Stimulated activated CD8-positive, alpha-beta memory T cell treated with anti-CD3 and anti-CD28 coated beads, Interleukin-7, amount 100 ng/mL, for 24 hours (primary cell): ENCODE data around the gene KCNH4.
"Not testable (repeated sequence)": the region's sequence is repeated elsewhere in the genome, so short reads cannot be mapped to it uniquely, and the experiment has no call there.

Experiments used
- DNase-seq: peaks from one replicate; pipeline ENCODE4 v3.0.0-alpha.2; 2020; ENCODE audit warnings: low read depth

Gene KCNH4

DNA sequence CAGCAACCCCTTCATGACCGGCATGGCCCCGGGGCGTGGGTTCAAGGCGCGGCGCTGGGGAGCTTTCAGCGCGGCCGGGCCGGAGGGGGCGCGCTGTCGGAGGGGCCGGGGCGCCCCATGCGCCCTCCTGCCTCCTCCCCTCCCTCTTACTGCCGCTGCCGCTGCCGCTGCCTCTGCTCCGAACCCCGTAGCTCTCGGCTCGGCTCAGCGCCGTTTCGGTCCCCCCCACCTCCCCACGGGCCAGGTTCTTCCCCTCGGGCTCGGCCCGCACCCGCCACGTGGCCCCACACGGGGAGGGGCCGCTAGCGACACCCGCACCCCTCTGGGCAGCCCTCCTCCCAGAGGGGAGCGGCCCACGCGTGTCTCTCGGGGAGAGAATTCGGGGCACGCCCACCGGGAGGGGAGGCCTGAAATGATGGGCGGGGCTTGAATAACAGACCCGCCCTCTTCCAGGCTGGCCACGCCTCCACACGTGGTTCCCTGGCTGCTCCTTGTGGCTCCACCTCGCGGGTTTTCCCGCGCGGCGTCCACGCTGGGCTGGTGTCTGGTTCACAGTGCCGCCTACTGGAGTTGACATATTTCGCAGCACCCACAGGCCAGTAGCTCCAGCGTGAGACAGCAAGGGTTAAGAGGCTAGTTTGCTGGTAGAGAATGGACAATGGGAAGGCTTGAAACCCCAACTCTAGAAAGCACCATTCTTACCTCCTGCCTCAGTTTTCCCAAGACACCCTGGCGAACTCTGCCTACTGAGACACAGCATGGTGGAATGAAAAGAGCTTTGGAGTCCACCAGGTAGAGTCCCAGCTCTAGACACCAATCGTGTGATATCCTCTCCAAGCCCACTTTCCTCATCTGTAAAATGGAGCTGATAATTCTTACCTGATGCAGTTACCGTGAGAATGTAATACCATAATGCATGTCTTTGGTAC, at the start of gene KCNH4:
Gene KCNH4, minus strand, starts transcription at position 221 of the 929 bp plus-strand sequence. Its CDS starts 197 bp downstream, at position 24.
- DNase-seq, result peak; percentile 70

DNA sequence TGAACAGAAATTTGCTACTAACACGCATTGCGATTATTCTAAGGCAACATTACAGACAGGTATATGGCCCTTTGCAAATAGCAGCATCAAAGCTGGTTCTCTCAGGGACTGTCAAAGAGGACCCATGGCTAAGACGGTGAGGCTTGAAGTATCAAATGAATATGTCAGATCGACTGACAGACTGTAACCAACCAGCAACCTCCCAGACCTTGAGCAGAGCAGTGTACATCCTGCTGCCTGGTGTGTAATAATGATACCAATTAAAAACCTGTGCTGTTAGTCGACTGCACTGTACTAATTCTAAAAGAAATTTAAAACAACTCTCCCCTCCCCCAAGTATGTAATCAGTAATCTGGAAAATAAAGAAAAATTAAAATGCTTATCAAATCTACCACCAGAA, 49.3 kb upstream of the KCNH4 start:
- DNase-seq, result no peak

DNA sequence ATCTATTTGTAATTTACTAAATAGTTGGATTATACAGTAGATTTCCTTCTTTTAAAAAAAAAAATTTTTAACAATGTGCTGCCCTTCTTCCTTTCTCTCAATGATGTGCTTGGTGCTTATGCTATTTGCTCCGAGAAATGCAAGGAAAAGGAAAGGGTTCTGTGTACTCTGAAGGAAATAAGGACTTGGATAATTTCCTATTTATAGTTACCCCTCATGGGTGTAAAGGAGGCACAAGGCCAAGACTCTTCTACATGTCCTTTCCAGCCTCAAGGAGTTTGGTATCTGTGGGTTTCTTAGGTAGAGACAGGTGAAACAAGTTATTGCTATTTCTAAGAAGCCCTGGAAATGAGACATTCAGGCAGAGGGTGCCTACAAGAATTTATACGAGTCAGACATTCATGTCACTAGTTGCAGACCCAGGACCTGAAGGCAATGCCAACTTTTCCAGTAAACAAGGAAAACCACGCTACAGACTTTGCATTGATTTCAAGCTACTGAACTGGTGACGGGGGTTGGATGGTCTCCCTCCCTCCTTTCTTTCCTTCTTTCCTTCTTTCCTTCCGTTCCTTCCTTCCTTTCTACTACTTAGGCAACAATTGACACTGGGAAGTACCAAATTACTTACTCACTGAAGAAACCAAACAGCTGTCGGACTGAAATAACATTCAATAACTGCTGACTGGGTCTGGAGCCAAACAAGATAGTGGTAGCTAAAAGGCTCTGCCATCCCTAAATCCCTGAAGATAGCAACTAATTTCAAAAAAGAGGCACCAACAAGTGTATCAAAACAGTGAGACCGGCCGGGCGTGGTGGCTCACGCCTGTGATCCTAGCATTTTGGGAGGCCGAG, 47.1 kb upstream of the KCNH4 start:
- DNase-seq, result no peak

DNA sequence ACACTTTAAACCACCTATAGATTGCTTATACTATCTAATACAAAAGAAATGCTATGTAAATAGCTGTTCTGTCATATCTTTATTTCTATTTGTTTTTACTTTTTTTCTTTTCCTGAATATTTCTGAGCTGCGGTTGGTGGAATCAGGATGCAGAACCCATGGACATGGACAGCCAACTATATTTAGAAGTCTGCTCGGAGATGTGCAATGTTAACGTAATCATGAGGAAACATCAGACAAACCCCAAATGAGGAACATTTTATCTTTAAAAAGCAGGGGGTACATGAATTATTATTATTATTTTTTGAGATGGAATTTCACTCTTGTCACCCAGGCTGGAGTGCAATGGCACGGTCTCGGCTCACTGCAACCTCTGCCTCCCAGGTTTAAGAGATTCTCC, 44.7 kb upstream of the KCNH4 start:
- DNase-seq, result no peak

DNA sequence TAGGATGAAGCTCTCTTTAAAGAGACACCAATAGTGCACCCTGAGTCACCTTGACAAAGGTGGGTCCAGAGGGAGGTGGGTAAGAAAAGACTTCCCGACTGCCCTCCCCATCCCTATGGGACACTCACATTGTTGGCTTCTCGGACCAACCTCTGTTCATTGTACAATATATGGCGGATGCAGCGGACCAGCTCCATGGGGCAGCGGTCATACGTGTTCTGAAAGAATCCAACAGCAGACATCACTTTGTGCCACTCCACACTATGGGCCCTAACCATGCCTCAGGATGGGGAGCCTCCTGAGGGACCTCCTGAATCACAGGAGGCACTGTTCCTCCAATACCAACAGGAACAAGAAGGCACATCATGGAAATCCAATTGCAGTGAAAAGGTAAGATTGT, 43.7 kb upstream of the KCNH4 start:
- no peak for DNase-seq

- DNase-seq, result peak; percentile 4
Observed at GRCh38 chr17:42221886-42222745, 41.2 kb upstream of the KCNH4 start.

GRCh38 chr17:42219280-42219679, 38.3 kb upstream of the KCNH4 start:
- DNase-seq, result not testable (repeated sequence)

GRCh38 chr17:42214156-42214555, 33.2 kb upstream of the KCNH4 start:
- DNase-seq, result no peak

DNA sequence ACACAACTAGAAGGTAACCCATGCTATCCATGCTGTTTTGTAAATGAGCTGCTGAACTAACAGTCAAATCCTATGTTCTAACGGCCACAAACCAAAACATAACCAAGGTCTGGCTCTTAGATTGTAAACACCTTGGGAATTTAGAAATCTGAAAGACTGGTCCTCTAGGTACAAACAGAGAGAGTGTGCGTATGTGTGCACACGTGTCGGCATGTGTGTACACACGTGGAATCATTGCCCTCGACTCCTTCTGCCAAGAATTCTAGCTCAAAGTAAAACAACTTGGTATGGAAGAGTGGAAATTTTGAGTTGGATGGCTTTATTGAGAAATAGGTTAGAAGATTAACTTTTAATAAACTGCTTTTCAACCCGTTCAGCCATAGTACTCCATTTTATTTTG, 31.4 kb upstream of the KCNH4 start:
- no peak for DNase-seq

GRCh38 chr17:42211921-42212341, 31.0 kb upstream of the KCNH4 start:
- DNase-seq, result not testable (repeated sequence)

- no peak for DNase-seq
Observed at GRCh38 chr17:42210046-42210445, 29.1 kb upstream of the KCNH4 start.

DNA sequence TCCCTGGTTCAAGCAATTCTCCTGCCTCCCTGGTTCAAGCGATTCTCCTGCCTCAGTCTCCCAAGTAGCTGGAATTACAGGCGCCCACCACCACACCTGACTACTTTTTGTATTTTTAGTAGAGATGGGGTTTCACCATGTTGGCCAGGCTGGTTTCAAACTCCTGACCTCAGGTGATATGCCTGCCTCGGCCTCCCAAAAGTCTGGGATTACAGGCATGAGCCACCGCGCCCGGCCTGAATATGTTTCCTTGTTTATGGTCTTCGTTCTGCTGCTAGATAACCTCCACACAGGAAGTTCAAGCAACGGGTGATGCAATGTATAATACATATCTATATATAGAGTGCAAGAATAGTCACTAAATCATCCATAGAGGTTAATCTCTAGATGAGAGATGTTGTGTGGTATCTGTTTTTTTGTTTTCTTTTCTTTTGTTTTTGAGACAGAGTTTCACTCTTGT, 25.2 kb upstream of the KCNH4 start:
- not testable (repeated sequence) for DNase-seq

DNA sequence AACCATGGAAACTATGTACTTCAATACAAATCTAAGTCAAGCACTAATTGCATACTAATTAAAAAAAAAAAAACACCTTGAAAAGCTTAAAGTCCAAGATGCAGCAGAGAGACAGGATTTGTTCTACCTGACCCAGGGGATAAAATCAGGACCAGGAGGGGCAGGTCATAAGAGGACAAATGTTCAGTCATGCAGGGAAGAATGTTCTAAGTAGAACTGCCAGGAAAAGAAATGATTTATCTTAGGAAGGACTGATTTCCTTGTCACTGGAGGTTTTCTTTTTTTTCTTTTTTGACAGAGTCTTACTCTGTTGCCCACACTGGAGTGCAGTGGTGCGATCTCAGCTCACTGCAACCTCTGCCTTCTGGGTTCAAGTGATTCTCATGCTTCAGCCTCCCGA, 22.4 kb upstream of the KCNH4 start:
- no peak for DNase-seq

- DNase-seq, result no peak
Observed at GRCh38 chr17:42202696-42203095, 21.8 kb upstream of the KCNH4 start.

GRCh38 chr17:42202159-42202558, 21.2 kb upstream of the KCNH4 start:
- no peak for DNase-seq

DNA sequence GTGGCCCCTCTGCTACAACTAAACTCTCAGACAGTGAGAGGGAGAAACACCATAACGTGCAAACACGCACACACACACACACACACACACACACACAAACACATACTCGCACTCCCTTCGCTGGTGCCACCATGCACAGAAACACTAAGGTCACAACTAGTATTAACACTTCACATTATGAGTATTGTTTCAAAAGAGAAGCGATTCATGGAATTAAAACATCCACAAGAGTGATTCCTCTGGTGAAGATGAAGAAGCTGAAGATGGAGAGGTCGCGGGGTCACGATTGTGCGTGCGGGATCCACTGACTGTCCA, 20.5 kb upstream of the KCNH4 start:
- DNase-seq, result no peak

DNA sequence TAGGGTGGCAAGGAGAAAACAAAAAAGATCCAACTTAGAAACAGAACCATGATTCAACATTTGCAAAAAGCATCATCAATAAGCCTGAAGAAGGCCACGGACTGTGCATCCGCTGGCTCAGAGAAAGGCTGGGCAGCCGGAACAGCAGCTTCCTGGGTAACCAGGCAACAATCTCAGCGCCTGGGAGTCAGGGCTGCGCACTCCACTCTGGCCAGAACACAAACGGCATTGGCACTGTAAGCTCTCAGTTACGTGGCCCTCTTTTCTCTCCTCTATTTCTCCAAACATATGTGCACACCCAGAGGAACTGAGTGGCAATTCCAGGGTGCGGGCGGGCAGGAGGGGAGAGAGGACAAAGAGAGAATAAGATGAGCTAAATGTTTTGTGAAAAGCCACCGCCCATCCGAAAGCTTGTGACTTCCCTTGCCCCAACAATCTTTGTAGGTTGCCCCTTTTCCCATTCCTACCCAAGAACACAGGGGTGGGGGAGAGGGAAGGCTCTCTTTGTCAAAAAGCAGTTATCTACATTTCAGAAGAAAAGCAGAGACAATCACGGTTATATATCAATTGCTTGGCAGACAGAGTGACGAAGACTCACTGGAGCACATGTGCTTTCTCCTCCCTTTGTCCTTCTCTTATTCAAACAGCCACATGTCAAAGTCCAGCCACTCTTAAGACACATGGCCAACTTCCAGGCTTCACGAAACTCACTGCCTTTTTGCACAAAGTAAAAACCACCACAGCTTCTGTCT, 19.9 kb upstream of the KCNH4 start:
- no peak for DNase-seq

GRCh38 chr17:42199416-42200011, 18.6 kb upstream of the KCNH4 start:
- DNase-seq, result no peak

GRCh38 chr17:42198897-42199296, 18.0 kb upstream of the KCNH4 start:
- no peak for DNase-seq

GRCh38 chr17:42197564-42198156, 16.7 kb upstream of the KCNH4 start:
- DNase-seq, result no peak
